WERI-Rb-1 (cell line): ENCODE measurements around the gene RELN.

Experiments used
- DNase-seq: peaks from one replicate; pipeline ENCODE4 v3.0.0-alpha.2; 2020
- H3K27ac ChIP-seq: fragments of 250-450 bp; sonication (Bioruptor Pico); 2 replicates; pipeline ENCODE4 v1.5.1; 2020; ENCODE audit warnings: mild to moderate bottlenecking, moderate library complexity
- H3K27me3 ChIP-seq: fragments of 250-450 bp; sonication (Bioruptor Pico); 2 replicates; pipeline ENCODE4 v1.5.1; 2021; ENCODE audit warnings: mild to moderate bottlenecking, low read depth, moderate library complexity; ENCODE audit not compliant: insufficient read depth, severe bottlenecking
- H3K36me3 ChIP-seq: fragments of 250-450 bp; sonication (Bioruptor Pico); 2 replicates; pipeline ENCODE4 v1.5.1; 2020; ENCODE audit warnings: mild to moderate bottlenecking, moderate library complexity
- H3K4me3 ChIP-seq: 2 replicates; pipeline ENCODE4 v1.5.1; 2011; ENCODE audit warnings: low read depth, mild to moderate bottlenecking, control low read depth, low read length
- H3K9me3 ChIP-seq: fragments of 250-450 bp; sonication (Bioruptor Pico); 2 replicates; pipeline ENCODE4 v1.5.1; 2021; ENCODE audit warnings: mild to moderate bottlenecking, moderate library complexity; ENCODE audit not compliant: severe bottlenecking
- TF ChIP-seq, protein P1 (sequence below): IDR thresholded peaks from 2 replicates; pipeline ENCODE4 v1.5.1; 2011; ENCODE audit warnings: low read depth, mild to moderate bottlenecking, control low read depth, inconsistent platforms, low read length

RELN gene

GRCh38 chr7:103771294-103771693, 218.2 kb downstream of the RELN start:
- Histone ChIP-seq H3K4me3 (no peak overlapping the region), H3K27me3 (no peaks in the 10 kb centered on the region), H3K9me3 (no peaks in the 10 kb centered on the region), H3K36me3 (no peaks in the 10 kb centered on the region), H3K27ac (no peak overlapping the region)
- TF ChIP-seq, protein P1, sequence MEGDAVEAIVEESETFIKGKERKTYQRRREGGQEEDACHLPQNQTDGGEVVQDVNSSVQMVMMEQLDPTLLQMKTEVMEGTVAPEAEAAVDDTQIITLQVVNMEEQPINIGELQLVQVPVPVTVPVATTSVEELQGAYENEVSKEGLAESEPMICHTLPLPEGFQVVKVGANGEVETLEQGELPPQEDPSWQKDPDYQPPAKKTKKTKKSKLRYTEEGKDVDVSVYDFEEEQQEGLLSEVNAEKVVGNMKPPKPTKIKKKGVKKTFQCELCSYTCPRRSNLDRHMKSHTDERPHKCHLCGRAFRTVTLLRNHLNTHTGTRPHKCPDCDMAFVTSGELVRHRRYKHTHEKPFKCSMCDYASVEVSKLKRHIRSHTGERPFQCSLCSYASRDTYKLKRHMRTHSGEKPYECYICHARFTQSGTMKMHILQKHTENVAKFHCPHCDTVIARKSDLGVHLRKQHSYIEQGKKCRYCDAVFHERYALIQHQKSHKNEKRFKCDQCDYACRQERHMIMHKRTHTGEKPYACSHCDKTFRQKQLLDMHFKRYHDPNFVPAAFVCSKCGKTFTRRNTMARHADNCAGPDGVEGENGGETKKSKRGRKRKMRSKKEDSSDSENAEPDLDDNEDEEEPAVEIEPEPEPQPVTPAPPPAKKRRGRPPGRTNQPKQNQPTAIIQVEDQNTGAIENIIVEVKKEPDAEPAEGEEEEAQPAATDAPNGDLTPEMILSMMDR, result no peak
- no peak for DNase-seq

DNA sequence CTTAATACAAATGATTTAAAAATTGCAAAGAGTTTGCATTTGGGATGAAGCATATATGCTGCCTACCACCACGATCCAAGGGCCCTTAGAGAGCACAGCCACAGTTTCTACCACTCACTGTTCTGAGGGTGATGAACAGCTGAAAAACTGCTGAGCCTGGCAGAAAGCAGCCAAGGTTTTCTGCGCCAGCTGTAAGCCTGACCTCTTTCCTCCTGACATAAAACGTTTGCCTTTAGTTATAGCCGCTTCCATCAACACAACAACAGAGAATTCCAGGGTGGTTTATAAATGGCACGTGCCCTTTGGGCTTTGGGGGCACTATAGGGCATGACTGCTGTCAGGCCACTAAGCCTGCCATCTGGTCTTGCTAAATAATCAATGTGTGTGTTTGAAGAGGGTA, 222.8 kb downstream of the RELN start:
- no peak for DNase-seq

GRCh38 chr7:103765901-103766300, 223.6 kb downstream of the RELN start:
- TF ChIP-seq, protein P1, result no peak
- H3K4me3 ChIP-seq, result peak overlapping the region; percentile 15
- peak; percentile 41 for DNase-seq
- H3K36me3 ChIP-seq, result no peaks in the 10 kb centered on the region
- no peaks in the 10 kb centered on the region for H3K27me3 ChIP-seq
- H3K27ac ChIP-seq, result peak overlapping the region; percentile 71
- no peaks in the 10 kb centered on the region for H3K9me3 ChIP-seq

More for the DNA sequence above, 222.8 kb downstream of the RELN start:
- Histone ChIP-seq H3K27me3 (no peaks in the 10 kb centered on the region), H3K36me3 (no peaks in the 10 kb centered on the region), H3K4me3 (no peak overlapping the region), H3K9me3 (no peaks in the 10 kb centered on the region), H3K27ac (no peak overlapping the region; the same call in 1 of the 2 replicates)
- TF ChIP-seq, protein P1, result no peak

DNA sequence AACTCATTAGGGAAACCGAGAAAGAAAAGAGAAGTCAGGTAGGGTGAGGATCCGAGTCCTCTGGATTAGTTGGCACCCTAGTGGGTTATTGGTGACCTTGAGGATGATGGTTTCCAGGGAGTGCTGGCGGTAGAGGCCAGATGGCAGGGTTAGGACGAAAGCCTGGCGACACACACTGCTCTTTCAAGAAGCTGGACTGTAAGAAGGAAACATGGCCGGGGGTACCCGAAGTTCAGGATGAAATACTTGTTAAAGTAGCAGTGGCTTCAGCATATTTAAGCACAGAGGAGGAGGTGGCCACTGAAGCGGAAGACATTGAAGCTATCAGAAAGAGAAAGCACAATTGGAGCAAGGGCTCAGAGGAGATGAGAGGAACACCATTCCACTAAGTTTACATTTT, 224.6 kb downstream of the RELN start:
- TF ChIP-seq, protein P1, result no peak
- H3K27ac ChIP-seq, result peak overlapping the region; percentile 71
- no peaks in the 10 kb centered on the region for H3K36me3 ChIP-seq
- peak overlapping the region; percentile 7 for H3K4me3 ChIP-seq
- DNase-seq, result peak; percentile 74
- H3K9me3 ChIP-seq, result no peaks in the 10 kb centered on the region
- no peaks in the 10 kb centered on the region for H3K27me3 ChIP-seq

- no peak for DNase-seq
- H3K4me3 ChIP-seq, result no peak overlapping the region
- H3K36me3 ChIP-seq, result no peaks in the 10 kb centered on the region
- no peaks in the 10 kb centered on the region for H3K27me3 ChIP-seq
- H3K9me3 ChIP-seq, result no peaks in the 10 kb centered on the region
- TF ChIP-seq, protein P1, result no peak
- H3K27ac ChIP-seq, result no peak overlapping the region
These were observed 226.6 kb downstream of the RELN start for GRCh38 chr7:103762877-103763276.

DNA sequence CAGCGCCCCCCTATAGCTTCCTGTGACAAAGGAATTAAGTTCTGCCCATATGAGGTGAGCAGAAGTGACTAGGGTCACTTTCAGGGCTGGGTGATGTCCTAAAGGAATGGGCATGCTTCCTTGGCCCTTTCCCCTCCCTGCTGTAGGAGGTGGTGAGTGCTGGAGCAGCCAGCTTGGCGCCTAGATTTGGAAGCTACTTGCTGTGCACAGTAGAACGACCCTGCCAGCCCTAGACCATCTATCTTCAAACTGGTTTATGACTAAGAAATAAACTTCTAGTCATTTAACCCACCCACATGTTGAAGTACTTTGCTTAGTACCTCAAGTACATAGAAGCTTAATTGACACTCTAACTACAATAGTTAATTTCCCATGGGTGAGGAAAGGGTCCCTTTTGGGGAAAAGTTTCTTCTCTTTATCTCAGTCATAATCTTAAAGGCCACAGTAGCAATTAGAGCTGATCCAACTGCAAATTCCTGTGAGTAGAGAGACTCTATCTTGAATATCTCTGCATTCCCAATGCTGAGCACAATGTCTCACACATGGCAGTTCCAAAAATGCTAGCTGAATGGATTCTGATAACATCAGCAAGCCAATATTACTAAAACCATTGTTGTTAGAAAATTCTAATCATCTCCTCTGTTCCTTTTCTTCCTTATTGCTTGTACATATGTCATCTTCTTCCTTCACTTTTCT, 227.2 kb downstream of the RELN start:
- DNase-seq, result no peak
- H3K9me3 ChIP-seq, result no peaks in the 10 kb centered on the region
- H3K36me3 ChIP-seq, result no peaks in the 10 kb centered on the region
- TF ChIP-seq, protein P1, result no peak
- H3K27me3 ChIP-seq, result no peaks in the 10 kb centered on the region
- H3K4me3 ChIP-seq, result no peak overlapping the region
- no peak overlapping the region for H3K27ac ChIP-seq
